Activated naive CD8-positive, alpha-beta T cell treated with anti-CD3 and anti-CD28 coated beads, Interleukin-2, amount 50 U/mL, for 16 hours (primary cell): ENCODE results near the gene HDAC6.

ENCODE experiments used
- DNase-seq: peaks from one replicate; pipeline ENCODE4 v3.0.0-alpha.2; 2020; ENCODE audit warnings: low read depth, low spot score

HDAC6 gene

DNA sequence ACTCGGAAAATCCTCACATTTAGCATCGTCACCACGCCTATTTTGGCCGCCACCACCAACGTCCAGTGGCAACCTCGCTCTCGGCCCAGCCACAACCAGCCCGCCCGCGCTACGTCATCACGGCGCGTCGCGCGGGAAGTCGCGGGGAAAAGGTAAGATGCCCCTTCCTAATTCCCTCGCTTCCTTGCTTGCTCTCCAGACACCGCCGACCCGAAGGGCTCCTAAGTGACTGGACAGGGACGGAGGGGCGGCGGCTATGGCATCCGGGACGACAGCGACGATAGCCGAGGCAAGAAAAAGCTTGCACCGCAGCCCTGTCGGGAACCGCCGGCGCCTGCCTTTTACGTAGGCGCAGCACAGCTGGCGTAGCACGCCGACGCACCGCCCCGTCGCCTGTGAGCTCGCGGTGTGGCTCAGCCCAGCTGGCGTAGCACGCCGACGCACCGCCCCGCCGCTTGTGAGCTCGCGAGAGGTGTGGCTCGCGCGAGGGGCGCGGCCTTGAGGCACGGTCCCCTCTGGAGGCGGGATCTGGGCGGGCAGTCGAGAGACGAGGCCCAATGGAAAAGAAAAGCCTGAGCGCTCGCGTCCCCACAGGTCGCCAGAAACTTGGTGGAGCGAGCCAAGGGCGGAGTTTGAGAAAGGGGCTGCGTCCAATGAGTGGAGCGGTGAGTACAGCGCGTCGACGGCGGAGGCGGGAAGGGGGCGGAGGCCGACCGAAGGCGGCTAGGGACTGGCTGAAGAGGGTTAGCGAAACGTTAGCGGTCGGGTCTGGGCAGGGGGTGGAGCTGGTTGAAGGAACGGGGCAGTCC lies at the start of gene HDAC6:
TSS of gene HDAC6 (plus strand) at position 788 of the 809 bp plus-strand sequence. CDS start 626 bp downstream, outside the sequence.
- DNase-seq = peak; percentile 84

- DNase-seq = no peak
Measured at GRCh38 chrX:48752498-48752897, 49.4 kb upstream of the HDAC6 start.

- no peak for DNase-seq
Measured at GRCh38 chrX:48753708-48754228, 48.1 kb upstream of the HDAC6 start.

- DNase-seq = no peak
Measured at GRCh38 chrX:48754238-48754637, 47.6 kb upstream of the HDAC6 start.

- no peak for DNase-seq
Measured at GRCh38 chrX:48761674-48762471, 40.0 kb upstream of the HDAC6 start, which contains the start of gene GLOD5. Gene GLOD5 (plus strand): TSS chrX:48761747. CDS start chrX:48761791, 44 bp downstream.

DNA sequence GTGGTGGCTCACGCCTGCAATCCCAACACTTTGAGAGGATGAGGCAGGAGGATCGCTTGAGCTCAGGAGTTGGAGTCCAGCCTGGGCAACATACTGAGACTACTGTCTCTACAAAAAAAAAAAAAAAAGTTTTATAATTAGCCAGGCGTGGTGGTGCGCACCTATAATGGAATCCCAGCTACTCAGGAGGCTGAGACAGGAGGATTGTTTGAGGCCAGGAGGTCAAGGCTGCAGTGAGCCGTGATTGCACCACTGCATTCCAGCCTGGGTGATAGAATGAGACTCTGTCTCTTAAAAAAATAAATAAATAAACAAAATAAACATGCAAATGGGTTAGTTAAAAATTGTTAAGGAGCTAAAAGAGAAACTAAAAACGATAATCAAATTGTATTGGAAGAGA lies 32.6 kb upstream of the HDAC6 start:
- DNase-seq = no peak

GRCh38 chrX:48770296-48770695 lies 31.6 kb upstream of the HDAC6 start:
- no peak for DNase-seq

DNA sequence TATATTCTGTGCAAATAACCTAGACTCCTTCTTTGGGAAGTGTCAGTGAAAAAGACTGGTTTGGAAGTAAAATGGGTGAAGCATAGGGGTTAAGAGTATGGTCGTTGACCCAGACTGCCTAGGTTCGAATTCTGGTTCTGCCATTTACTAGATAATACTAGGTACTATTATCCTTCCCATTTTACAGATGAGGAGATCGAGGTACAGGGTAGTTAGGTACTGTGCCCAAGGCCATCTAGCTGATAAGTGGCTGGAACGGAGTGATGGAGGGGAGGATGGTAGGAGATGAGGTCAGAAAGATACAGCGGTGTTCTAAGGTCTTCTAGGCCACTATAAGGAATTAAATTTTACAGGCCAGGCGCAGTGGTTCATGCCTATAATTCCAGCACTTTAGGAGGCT lies 29.3 kb upstream of the HDAC6 start:
- DNase-seq = no peak

GRCh38 chrX:48776818-48777439 lies 24.9 kb upstream of the HDAC6 start:
- DNase-seq = no peak

GRCh38 chrX:48779399-48779798 lies 22.5 kb upstream of the HDAC6 start:
- no peak for DNase-seq

DNA sequence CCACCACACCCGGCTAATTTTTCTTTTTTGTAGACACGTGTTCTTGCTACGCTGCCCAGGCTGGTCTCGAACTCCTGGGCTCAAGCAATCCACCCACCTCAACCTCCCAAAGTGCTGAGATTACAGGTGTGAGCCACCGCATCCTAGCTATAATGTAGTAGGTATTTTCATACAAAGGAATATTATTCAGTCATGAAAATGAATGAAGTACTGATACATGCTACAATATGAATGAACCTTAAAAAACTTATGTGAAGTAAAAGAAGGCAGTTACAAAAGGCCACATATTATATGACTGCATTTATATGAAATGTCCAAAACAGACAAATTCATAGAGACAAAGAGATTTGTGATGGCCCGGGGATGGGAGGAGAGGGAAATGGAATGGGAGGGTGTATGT lies 20.2 kb upstream of the HDAC6 start:
- no peak for DNase-seq

DNA sequence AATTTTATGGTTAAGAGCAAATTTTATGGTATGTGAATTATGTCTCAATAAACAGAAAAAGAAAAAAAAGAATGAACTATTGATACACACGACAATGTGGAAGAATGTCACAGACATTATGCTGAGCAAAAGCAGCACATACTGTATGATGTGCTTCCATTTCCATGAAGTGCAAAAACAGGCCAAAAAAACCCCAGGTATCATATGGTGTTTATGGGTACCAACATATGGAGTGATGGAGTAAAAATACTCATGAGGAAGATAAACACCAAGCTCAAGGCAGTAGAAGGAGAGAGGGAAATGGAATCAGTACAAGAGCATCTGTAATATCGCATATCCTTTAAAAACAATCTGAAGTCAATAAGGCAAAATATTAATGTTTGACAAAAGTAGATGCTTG lies 19.7 kb upstream of the HDAC6 start:
- DNase-seq = no peak

DNA sequence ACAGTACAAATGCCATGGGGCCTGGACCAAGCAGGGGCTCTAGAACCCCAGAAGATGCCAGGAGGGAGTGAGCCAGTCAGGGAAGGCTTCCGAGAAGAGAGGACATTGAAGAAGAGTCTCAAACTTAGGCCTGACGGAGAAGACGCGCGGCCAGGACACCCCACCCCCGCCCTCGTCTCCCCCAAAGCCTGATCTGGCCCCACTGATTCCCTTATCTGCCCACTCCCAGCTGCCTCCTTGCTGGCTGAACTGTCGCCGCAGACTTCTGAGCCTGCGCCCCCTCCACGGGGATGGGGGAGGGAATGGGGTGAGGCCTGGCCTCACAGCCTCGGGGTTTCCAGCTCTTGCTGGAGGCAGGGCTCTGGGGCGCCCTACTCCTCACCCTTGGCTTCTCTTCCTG lies 19.1 kb upstream of the HDAC6 start:
- DNase-seq = no peak

GRCh38 chrX:48784726-48785125 lies 17.1 kb upstream of the HDAC6 start:
- DNase-seq = no peak

DNA sequence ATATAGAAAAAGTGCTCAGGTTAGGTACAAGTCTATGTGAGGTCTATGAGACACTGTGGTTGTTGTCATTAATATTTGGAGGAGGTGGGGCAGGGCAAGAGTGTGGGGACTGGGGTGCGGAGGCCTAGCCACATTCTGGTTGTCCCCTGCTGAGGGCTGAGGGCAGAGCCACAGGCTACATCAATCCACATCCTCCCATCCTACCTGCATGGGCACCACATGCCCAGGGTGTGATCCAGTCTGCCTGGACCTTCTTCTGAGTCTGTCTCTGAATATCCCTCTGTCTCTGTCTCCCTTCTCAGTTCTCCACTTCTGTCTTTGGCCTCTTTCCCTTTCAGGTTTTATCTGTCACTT lies 16.7 kb upstream of the HDAC6 start:
- DNase-seq = no peak

- no peak for DNase-seq
Measured at GRCh38 chrX:48785540-48786214, 16.2 kb upstream of the HDAC6 start.

GRCh38 chrX:48786341-48786800 lies 15.5 kb upstream of the HDAC6 start, which contains the start of gene GATA1:
Gene GATA1 (plus strand): TSS chrX:48786590. CDS start chrX:48791110, 4,520 bp downstream.
- no peak for DNase-seq

- no peak for DNase-seq
Measured at GRCh38 chrX:48786825-48787504, 14.9 kb upstream of the HDAC6 start.

GRCh38 chrX:48787505-48788443 lies 14.1 kb upstream of the HDAC6 start:
- no peak for DNase-seq
